ENCODE results near the gene CDH16.
"Not testable (repeated sequence)": the region's sequence is repeated elsewhere in the genome, so short reads cannot be mapped to it uniquely, and the experiment has no call there.

Gene CDH16

GRCh38 chr16:66902648-66903543, 15.8 kb downstream of the CDH16 start:
- H3K27ac ChIP-seq, result no peak overlapping the region
- TF ChIP-seq ZFX (IDR thresholded peaks at IDR 0.05), result no peak
- no peak for TF ChIP-seq CTCF (conservative IDR thresholded peaks at IDR 0.05)

- no peak overlapping the region for H3K27ac ChIP-seq
- TF ChIP-seq ZFX (IDR thresholded peaks at IDR 0.05) (no peak), CTCF (conservative IDR thresholded peaks at IDR 0.05) (no peak)
Measured at GRCh38 chr16:66901626-66902025, 17.1 kb downstream of the CDH16 start.

- no peak overlapping the region for H3K27ac ChIP-seq
- TF ChIP-seq CTCF (conservative IDR thresholded peaks at IDR 0.05), result no peak
- TF ChIP-seq ZFX (IDR thresholded peaks at IDR 0.05), result no peak
Measured at GRCh38 chr16:66900721-66901441, 17.8 kb downstream of the CDH16 start.

- TF ChIP-seq ZFX (IDR thresholded peaks at IDR 0.05) (no peak), CTCF (conservative IDR thresholded peaks at IDR 0.05) (no peak)
- no peak overlapping the region for H3K27ac ChIP-seq
Measured at GRCh38 chr16:66899945-66900710, 18.6 kb downstream of the CDH16 start.

- TF ChIP-seq ZFX (IDR thresholded peaks at IDR 0.05), result no peak
- H3K27ac ChIP-seq, result no peak overlapping the region; the same call in 1 of the 2 replicates
Measured at GRCh38 chr16:66899310-66899944, 19.3 kb downstream of the CDH16 start.

DNA sequence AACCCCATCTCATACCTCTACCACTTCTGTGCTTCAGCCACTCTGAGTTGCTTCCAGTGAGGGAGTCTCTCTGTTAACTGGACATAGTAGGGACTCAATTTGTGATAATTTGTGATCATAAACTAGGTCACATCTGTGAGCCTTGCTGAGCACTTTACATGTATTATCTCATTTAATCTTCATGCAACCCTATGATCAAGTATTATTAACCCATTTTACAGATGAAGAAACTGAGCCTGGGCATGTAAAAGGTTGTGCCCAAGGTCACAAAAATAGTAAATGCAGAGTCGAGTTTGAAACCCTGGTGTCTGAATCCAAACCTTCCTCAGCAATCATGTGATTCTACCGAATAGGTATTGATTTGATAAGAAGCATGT, 19.8 kb downstream of the CDH16 start:
- H3K27ac ChIP-seq, result no peak overlapping the region
- TF ChIP-seq ZFX (IDR thresholded peaks at IDR 0.05) (no peak), CTCF (conservative IDR thresholded peaks at IDR 0.05) (no peak)

- TF ChIP-seq CTCF (conservative IDR thresholded peaks at IDR 0.05) (no peak), ZFX (IDR thresholded peaks at IDR 0.05) (no peak)
- H3K27ac ChIP-seq, result no peak overlapping the region
Measured at GRCh38 chr16:66898207-66898606, 20.5 kb downstream of the CDH16 start.

- H3K27ac ChIP-seq, result not testable (repeated sequence)
Measured at GRCh38 chr16:66896682-66897081, 22.0 kb downstream of the CDH16 start.
